NCI-H1105 treated with DMSO at 0.1 percent for 48 hours (cell line): Measurements from ENCODE around the gene GPR107.

Experiments used
- DNase-seq: peaks from one replicate; lab custom pipeline; 2025; lab: John Stamatoyannopoulos, UW

Gene GPR107

GRCh38 chr9:130110166-130110565, 56.5 kb downstream of the GPR107 start:
- no peak for DNase-seq

DNA sequence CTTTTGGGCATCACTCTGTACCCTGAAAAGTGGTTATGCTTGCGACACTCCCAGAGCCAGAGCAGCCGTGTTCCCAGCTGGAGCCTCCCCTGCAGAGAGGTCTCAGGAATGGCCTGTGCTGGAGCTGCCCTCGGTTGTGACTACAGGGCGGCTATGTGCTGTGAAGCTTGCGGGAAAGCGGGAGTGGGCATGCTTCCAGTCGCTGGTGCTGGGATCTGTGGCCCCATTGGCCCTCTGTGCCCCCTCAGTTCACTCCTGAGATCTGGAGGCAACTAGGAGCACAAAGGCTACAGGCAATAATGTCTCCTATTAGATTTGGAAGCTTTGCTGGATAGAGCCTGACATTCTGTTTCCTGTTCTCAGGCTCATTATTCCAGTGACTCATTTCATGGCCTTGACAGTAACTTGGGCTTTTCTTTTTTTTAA, 56.9 kb downstream of the GPR107 start:
- no peak for DNase-seq

- DNase-seq: peak; percentile 49
Measured at GRCh38 chr9:130111786-130112537, 58.3 kb downstream of the GPR107 start.

DNA sequence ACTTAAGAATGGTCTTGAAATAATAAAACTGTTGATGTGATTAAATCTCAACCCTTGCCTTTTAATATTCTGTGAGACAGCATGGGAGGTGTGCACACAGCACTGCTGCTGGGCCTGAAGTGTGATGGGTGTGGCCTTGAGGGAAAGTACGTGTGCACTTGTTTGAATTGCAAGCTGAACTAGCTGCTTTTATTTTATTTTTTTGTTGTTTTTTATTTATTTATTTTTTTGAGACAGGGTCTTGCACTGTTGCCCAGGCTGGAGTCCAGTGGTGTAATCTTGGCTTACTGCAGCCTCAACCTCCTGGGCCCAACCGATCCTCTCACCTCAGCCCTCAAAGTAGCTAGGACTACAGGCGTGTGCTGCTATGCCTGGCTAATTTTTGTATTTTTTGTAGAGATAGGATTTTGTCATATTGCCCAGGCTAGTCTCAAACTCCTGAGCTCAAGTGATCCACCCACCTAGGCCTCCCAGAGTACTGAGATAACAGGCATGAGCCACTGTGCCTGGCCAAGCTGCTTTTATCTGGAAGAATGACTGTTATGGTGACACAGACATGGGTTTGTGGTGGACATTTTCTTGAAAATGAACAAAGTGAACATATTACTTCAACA, 58.9 kb downstream of the GPR107 start:
- DNase-seq: no peak

DNA sequence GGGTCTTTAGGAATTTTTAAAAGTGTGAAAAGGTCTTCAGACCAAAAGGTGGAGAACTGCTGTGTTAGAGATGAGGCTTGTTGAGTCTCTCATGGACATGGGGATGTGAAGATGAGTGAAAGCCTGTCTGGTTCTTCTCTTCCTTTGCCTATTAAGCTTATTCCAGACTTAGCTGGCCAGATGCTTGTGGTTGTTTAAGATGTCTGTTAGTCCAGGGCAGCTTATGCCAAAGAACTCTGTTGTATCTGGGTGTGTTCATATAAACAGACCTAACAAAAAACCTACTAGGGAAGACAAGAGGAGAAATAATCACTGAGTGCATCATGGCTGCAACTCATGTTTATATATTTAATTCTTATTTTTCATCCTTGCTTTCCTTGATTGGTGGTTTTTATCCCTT, 61.0 kb downstream of the GPR107 start:
- DNase-seq: no peak

DNA sequence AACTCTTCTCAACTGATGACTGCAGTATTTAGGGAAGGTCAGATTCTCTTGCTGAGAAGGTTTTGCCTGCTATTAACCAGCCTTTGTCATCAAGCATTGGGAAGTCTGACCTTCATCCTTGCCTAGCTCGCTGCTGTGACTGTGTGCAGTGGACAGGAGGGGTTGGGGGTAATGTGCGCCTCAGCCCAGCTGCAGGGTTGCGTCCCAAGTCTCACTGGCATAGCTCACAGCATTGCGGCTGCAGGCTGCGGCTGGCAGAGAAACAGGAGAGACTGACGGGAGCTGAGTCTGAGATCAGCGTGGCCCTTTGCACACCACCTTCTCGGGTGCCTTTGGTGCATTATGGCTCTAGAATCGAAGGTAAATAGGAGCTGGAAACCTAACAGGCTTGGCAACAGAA, 62.6 kb downstream of the GPR107 start:
- DNase-seq: no peak

DNA sequence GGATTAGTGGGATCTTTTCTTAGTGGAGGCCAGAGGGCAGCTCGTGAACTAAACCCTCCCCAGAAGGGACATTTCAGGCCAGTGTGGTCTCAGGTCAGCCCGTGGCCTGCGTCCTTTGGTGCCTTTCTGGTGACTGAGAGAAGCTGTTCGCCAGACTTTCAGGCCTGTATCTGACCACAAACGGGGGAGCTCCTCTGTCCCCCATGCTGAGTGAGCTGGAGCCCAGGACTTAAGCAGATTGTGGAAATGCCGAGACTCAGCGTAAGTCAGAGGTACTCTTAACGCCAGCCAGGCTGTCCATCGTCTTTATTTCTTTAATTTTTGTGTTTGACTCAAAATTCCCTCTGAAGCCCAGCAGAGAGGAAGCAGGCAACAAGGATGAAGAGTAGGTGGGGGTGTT, 63.7 kb downstream of the GPR107 start:
- DNase-seq: no peak

DNA sequence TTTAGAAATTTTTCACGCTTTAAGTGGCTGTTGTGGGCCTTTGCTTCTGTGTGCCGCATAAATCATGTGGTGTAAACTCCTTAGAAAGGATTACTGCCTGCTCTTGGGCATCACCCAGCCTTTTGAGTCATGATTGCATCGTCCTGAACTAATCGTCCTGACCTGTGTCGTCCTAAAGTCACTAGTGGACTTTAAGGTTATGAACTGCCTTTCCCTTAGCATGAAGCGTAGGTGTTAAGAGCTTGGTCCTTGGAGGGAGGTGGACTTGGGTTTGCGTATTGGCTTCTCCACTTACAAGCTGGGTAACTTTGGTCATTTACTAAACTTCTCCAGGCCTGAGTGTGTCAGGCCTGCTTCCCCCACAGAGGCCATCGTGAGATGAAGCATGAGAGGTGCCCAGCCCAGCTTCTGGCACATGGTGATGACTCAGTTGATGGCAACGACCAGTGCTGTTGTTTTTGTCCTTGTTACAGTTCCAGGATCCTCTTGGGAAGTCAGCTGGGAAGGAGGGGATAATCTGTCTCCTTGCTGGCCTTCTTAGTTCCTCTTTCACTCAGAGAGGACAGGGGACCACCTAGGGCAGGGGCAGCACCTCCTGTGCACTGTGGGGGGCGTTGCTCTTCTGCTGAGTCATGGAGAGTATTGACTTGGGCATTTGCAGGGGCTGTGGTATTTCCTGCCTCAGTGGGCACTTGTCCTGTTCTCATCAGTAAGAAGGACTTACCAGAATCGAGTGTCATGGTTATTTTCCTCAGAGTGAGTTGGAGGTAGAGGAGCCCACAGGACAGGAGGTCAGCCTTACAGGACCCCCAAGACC, 64.3 kb downstream of the GPR107 start:
- no peak for DNase-seq

DNA sequence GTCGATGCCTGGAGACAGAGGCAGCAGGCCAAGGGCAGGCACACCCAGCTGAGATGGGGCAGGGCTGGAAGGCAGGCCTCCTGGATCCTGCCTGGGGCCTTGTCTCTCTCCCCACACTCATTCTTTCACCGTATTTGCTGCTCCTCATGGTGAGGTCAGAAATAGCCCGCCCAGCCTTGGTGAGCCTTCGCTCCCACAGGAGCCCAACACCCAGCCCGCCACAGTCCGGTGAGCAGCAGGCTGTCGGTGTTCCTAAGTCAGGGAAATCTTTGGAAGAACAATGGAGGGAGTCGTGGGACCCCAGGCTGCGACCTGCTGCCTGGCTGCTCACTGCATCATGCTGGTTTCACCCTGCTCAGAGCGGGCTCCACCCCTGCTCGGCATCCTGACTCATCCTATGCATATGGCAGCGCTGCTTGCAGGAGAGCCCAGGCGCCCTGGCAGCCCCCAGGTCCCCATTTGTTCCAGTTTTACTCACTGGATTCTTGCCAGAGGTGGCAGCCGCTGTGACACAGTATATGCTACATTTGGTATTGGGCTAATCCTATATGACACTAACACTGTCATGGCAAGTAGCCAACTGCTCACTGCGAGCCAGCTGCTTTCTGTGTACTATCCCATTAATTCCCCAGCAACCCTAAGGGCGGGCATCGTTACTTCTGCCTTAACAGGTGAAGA, 65.3 kb downstream of the GPR107 start:
- DNase-seq: peak; percentile 97

GRCh38 chr9:130119519-130120298, 66.0 kb downstream of the GPR107 start:
- DNase-seq: no peak

- no peak for DNase-seq
Measured at GRCh38 chr9:130120299-130120587, 66.5 kb downstream of the GPR107 start.

DNA sequence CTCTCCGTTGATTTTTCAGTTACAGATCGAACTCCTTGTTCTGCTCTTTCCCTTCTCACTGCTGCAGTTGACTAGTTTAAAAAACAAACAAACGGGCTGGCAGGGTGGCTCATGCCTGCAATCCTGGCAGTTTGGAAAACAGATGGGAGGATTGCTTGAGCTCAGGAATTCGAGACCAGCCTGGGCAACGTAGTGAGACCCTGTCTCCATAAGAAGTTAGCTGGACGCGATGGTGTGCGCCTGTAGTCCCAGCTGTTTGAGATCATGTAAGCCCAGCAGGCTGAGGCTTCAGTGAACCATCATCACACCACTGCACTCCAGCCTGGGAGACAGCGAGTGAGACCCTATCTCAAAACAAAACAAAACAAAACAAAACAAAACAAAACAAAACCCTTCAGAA, 67.1 kb downstream of the GPR107 start:
- no peak for DNase-seq

- no peak for DNase-seq
Measured at GRCh38 chr9:130122456-130122855, 68.8 kb downstream of the GPR107 start.

- peak; percentile 16 for DNase-seq
Measured at GRCh38 chr9:130124085-130124860, 70.6 kb downstream of the GPR107 start.

DNA sequence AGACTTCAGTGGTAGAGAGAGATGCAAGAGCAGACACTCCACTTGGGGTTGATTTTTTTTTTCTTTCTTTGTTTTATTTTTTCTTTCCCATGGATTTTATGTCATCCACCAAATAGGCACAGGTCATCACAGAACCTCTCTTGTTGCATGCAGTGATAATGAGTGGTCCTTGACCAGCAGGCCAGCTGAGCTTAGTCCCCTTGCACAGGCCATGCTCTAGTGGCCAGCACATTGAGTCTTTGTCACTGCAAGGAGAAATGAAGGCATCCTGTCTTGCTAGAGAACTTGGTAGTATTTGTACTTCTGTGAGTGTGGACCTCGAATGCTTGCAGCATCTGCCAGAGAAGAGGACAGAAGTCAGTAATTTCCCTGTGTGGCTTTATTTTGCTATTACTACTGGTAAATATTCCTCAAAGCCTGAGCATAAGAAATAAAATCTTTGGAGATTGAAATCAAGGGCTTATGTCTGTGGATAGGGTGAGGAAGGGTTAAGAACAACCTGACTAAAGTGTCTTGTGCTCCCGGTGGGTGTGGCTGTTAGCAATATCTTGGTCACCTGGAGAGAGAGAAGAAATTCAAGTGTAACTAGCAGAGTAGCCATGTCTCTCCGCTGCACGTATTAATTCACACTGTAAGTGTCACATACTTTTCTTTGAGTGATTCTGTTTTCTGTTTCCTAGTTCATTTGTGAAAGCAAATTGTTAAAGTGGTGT, 73.2 kb downstream of the GPR107 start:
- no peak for DNase-seq

DNA sequence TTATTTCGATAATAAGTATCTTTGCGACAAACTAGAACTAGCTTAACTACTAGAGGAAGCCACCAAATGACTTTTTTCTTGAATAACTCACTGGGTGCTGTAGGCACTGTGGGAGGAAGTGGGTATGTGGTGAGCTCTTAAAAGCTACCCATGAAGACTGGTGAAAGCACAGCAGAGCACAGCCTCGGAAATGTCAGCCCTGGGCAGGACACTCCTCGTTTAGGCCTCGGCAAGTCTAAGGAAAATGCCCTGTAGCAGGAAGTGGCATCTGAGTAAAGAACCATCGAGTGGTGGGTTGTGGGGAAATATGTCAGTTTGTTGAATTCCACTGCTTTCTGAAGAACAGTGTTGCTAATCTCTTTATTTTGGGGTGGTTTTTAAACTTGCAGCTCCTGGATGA, 74.5 kb downstream of the GPR107 start:
- no peak for DNase-seq

DNA sequence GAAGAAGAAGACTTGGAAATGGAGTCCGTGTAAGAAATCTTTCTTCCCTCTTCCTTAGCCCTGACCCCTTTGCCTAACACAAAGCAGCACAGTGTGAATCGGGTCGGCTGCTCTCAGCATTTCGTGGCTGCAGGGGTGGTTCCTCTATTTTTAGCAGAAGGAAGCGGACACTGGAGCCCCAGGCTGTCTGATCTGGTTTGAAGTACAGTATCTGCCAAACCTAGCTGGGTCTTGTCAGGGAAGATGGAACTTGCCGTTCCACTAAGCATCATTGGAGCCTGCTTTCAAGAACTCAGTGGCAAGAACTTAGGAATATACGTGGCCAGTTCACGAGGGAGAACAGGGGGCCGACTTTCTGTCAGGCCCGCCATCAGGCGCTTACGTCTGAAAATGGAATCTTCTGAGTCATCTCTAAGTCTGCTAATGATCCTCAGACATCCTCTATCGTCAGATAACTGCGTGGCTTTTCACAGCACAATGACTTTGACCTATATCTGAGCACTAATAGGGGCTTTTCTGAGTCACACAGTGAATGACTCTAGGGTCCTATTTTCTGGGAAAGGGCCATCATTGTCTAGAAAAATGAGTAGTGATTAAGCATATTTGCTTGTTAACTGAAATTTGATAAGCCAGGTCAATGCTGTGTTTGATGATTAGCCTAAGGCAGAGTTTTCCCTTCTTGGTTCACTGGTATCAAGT, 75.2 kb downstream of the GPR107 start:
- DNase-seq: no peak

DNA sequence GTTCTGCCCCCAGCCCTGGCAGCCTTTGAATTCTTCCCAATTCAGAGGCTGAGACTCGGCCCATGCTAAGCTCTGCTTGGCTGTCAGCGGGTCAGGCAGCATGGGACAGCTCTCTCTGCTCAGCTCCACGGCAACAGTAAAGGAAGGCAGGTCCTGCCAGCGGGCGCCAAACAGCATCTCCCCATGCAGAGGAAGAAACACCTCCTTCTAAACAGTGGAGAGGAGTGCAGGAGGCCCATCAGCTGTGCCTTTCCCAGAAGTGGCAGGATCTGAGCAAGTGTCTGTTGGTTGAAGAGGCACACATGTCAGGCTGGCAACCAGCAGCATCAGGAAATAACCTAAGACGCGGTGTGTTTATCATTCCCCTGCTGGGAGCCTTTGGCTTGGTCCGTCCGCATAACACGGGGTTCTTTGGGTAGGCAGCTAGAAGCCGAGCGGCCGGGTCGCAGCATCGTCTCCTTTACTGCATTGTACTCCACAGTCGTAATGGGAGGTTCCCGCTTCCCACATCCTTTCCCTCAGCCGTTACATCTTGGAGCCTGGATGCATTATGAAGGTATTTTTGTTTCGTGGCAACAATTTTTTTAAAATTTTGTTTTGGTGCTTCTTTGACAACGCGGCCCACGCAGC, 75.8 kb downstream of the GPR107 start:
- DNase-seq: no peak

DNA sequence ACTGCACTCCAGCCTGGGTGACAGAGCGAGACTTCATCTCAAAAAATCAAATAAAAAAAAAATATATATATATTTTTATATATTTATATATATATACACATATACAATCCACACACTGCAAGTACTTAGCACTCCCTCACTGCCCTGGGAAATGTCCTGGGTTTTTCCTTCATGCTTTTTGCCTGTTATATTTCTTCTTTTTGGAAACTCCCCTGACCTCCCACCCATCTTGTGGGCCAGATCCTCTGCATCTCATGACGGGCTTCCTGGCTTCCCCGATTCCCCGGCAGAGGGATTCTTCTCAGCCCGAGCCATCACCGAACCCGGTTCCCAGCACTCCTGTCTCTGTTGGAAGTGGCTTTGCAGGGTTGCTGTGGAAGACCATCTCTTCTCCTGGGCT, 79.0 kb downstream of the GPR107 start:
- DNase-seq: no peak
